ENCODE data around the gene SLC1A1.

DNA sequence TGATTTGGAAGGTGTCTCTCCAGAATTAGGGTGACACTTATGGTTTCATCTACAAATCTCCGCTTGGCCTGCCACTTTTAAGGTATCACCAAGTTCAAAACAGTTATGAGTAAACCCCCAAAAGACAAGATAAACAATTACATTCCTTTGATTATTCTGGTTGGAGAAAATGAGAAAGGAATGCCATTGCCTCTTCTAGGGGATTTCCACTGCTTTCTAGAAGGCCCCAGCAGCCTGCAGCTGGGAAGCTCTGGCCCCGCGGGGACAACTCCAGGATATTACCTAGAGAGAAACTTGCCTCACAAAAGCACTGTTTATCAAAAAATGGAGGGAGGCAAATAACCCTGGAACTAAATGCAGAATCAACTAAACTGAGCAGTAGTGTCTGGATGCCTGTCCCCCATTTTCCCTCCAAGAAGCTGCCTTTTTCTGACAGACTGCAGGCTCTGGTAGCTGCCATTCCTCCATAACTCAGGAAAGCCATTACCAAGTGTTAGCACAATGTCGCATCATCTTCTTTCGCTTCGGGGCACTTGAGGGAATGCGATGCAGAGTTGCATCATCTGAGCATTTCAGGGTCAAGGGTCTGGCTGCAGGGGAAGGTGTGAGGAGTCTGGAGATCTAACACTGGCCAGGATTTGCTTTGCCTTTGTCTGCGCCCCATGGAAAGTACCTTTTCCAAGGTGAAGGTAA lies 100.3 kb downstream of the SLC1A1 start:
- TF ChIP-seq, protein P1, sequence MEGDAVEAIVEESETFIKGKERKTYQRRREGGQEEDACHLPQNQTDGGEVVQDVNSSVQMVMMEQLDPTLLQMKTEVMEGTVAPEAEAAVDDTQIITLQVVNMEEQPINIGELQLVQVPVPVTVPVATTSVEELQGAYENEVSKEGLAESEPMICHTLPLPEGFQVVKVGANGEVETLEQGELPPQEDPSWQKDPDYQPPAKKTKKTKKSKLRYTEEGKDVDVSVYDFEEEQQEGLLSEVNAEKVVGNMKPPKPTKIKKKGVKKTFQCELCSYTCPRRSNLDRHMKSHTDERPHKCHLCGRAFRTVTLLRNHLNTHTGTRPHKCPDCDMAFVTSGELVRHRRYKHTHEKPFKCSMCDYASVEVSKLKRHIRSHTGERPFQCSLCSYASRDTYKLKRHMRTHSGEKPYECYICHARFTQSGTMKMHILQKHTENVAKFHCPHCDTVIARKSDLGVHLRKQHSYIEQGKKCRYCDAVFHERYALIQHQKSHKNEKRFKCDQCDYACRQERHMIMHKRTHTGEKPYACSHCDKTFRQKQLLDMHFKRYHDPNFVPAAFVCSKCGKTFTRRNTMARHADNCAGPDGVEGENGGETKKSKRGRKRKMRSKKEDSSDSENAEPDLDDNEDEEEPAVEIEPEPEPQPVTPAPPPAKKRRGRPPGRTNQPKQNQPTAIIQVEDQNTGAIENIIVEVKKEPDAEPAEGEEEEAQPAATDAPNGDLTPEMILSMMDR (IDR thresholded peaks at IDR 0.05): no peak
- TF ChIP-seq POLR2A (IDR thresholded peaks at IDR 0.05): no peak

All from heart left ventricle (tissue), 13 donors.